Immature natural killer cell (primary cell): ENCODE measurements around the gene COL23A1. TPM values are rescaled to one million over a fixed set of nuclear protein-coding genes. Genes with fewer than 3 reads are reported as not detected.

Experiments
- DNase-seq, 3 donors: peaks; one replicate each; pipeline ENCODE4 v3.0.0; 2022; ENCODE audit warnings: mixed read lengths in 1 of 3
- H3K27ac Mint-ChIP-seq, 6 donors: one replicate each; pipeline ENCODE4 v1.8.0; 2020; ENCODE audit warnings: mixed read lengths in 6 of 6, mild to moderate bottlenecking in 5 of 6, inconsistent platforms in 4 of 6, moderate library complexity in 3 of 6
- H3K27me3 Mint-ChIP-seq, 3 donors: one replicate each; pipeline ENCODE4 v1.8.0; 2020 to 2021; ENCODE audit warnings: low read depth in 3 of 3, mild to moderate bottlenecking in 3 of 3, mixed read lengths in 3 of 3, moderate library complexity in 3 of 3, inconsistent platforms in 1 of 3
- H3K36me3 Mint-ChIP-seq, 3 donors: one replicate each; pipeline ENCODE4 v1.8.0; 2020; ENCODE audit warnings: mixed read lengths in 3 of 3, inconsistent platforms in 2 of 3, mild to moderate bottlenecking in 2 of 3
- H3K4me1 Mint-ChIP-seq, 2 donors: one replicate each; pipeline ENCODE4 v1.8.0; 2020; ENCODE audit warnings: inconsistent platforms in 2 of 2, mild to moderate bottlenecking in 2 of 2, mixed read lengths in 2 of 2, moderate library complexity in 1 of 2
- H3K4me3 Mint-ChIP-seq, 5 donors: one replicate each; pipeline ENCODE4 v1.8.0; 2020; ENCODE audit warnings: mild to moderate bottlenecking in 5 of 5, mixed read lengths in 5 of 5, inconsistent platforms in 3 of 5, moderate library complexity in 3 of 5
- H3K9me3 Mint-ChIP-seq, 6 donors: one replicate each; pipeline ENCODE4 v1.8.0; 2020; ENCODE audit warnings: mild to moderate bottlenecking in 6 of 6, mixed read lengths in 6 of 6, inconsistent platforms in 4 of 6, moderate library complexity in 3 of 6
- polyA plus RNA-seq, 3 donors: library from polyadenylated mRNA; unstranded; fragments of 300-500 nt; fragmentation: Illumina TruSeq; gene quantifications; one replicate each; pipeline ENCODE4 v1.2.3, GENCODE V29; 2021

Gene COL23A1
- polyA plus RNA-seq, 3 donors from 2014 or later, result 0.40 to 0.78 TPM; not detected in 1

- Mint-ChIP-seq H3K4me1 (no peaks in the 10 kb centered on the region), H3K27ac (no peak overlapping the region), H3K36me3 (no peaks in the 10 kb centered on the region), H3K4me3 (no peak overlapping the region), H3K9me3 (no peaks in the 10 kb centered on the region), H3K27me3 (peaks cover 2 to 9% (median 2%) of the 10 kb centered on the region in 3 donors)
- no peak for DNase-seq
These were observed 79.0 kb downstream of the COL23A1 start for GRCh38 chr5:178511172-178511571.

GRCh38 chr5:178509491-178510057 is 80.6 kb downstream of the COL23A1 start:
- DNase-seq, result no peak
- Mint-ChIP-seq H3K36me3 (no peaks in the 10 kb centered on the region), H3K9me3 (no peaks in the 10 kb centered on the region)

GRCh38 chr5:178507151-178507932 is 82.9 kb downstream of the COL23A1 start:
- H3K9me3 Mint-ChIP-seq, result no peaks in the 10 kb centered on the region
- no peaks in the 10 kb centered on the region for H3K36me3 Mint-ChIP-seq
- no peak overlapping the region for H3K27ac Mint-ChIP-seq
- no peak overlapping the region for H3K4me3 Mint-ChIP-seq
- DNase-seq, result no peak
- H3K4me1 Mint-ChIP-seq, result no peaks in the 10 kb centered on the region
- H3K27me3 Mint-ChIP-seq, result peaks cover 0 to 3% (median 0%) of the 10 kb centered on the region in 3 donors

More at GRCh38 chr5:178509491-178510057, 80.6 kb downstream of the COL23A1 start:
- Mint-ChIP-seq H3K27me3 (peaks cover 0 to 5% (median 2%) of the 10 kb centered on the region in 3 donors), H3K27ac (no peak overlapping the region), H3K4me1 (no peaks in the 10 kb centered on the region), H3K4me3 (no peak overlapping the region)

GRCh38 chr5:178505639-178506407 is 84.4 kb downstream of the COL23A1 start:
- Mint-ChIP-seq H3K27ac (no peak overlapping the region), H3K36me3 (no peaks in the 10 kb centered on the region), H3K4me3 (no peak overlapping the region), H3K4me1 (no peaks in the 10 kb centered on the region), H3K27me3 (no peaks in the 10 kb centered on the region), H3K9me3 (no peaks in the 10 kb centered on the region)
- no peak for DNase-seq

GRCh38 chr5:178504340-178504960 is 85.7 kb downstream of the COL23A1 start:
- no peak overlapping the region for H3K27ac Mint-ChIP-seq
- H3K27me3 Mint-ChIP-seq, result no peaks in the 10 kb centered on the region
- H3K4me3 Mint-ChIP-seq, result no peak overlapping the region
- no peaks in the 10 kb centered on the region for H3K36me3 Mint-ChIP-seq
- H3K4me1 Mint-ChIP-seq, result no peaks in the 10 kb centered on the region
- H3K9me3 Mint-ChIP-seq, result no peaks in the 10 kb centered on the region
- DNase-seq, result no peak

GRCh38 chr5:178502401-178503100 is 87.6 kb downstream of the COL23A1 start:
- Mint-ChIP-seq H3K4me3 (no peak overlapping the region), H3K27ac (no peak overlapping the region), H3K9me3 (no peaks in the 10 kb centered on the region), H3K27me3 (no peaks in the 10 kb centered on the region), H3K36me3 (no peaks in the 10 kb centered on the region), H3K4me1 (no peaks in the 10 kb centered on the region)
- no peak for DNase-seq

GRCh38 chr5:178499352-178499751 is 90.8 kb downstream of the COL23A1 start:
- Mint-ChIP-seq H3K4me3 (no peak overlapping the region), H3K36me3 (no peaks in the 10 kb centered on the region), H3K27ac (no peak overlapping the region), H3K4me1 (no peaks in the 10 kb centered on the region), H3K27me3 (peaks cover 0 to under 1% (median 0%) of the 10 kb centered on the region in 3 donors), H3K9me3 (no peaks in the 10 kb centered on the region)
- no peak for DNase-seq

GRCh38 chr5:178496642-178497041 is 93.6 kb downstream of the COL23A1 start:
- Mint-ChIP-seq H3K9me3 (no peaks in the 10 kb centered on the region), H3K4me3 (no peak overlapping the region), H3K27ac (no peak overlapping the region), H3K27me3 (peaks cover 0 to 6% (median 2%) of the 10 kb centered on the region in 3 donors), H3K4me1 (no peaks in the 10 kb centered on the region), H3K36me3 (no peaks in the 10 kb centered on the region)
- DNase-seq, result no peak

- H3K9me3 Mint-ChIP-seq, result no peaks in the 10 kb centered on the region
- DNase-seq, result no peak
- no peak overlapping the region for H3K27ac Mint-ChIP-seq
- H3K4me1 Mint-ChIP-seq, result no peaks in the 10 kb centered on the region
- no peak overlapping the region for H3K4me3 Mint-ChIP-seq
- H3K36me3 Mint-ChIP-seq, result no peaks in the 10 kb centered on the region
- H3K27me3 Mint-ChIP-seq, result peaks cover 0 to 6% (median 2%) of the 10 kb centered on the region in 3 donors
These were observed 94.0 kb downstream of the COL23A1 start for GRCh38 chr5:178496214-178496613.

- Mint-ChIP-seq H3K9me3 (no peaks in the 10 kb centered on the region), H3K27ac (no peak overlapping the region), H3K4me1 (no peaks in the 10 kb centered on the region), H3K36me3 (no peaks in the 10 kb centered on the region), H3K4me3 (no peak overlapping the region), H3K27me3 (peaks cover 0 to 6% (median 2%) of the 10 kb centered on the region in 3 donors)
- no peak for DNase-seq
These were observed 94.5 kb downstream of the COL23A1 start for GRCh38 chr5:178495706-178496105.

- Mint-ChIP-seq H3K4me3 (no peak overlapping the region), H3K4me1 (no peaks in the 10 kb centered on the region), H3K9me3 (no peaks in the 10 kb centered on the region), H3K27ac (no peak overlapping the region), H3K36me3 (no peaks in the 10 kb centered on the region), H3K27me3 (peaks cover 0 to 6% (median 5%) of the 10 kb centered on the region in 3 donors)
- DNase-seq, result no peak
These were observed 97.9 kb downstream of the COL23A1 start for GRCh38 chr5:178492278-178492677.

GRCh38 chr5:178490935-178491652 is 99.1 kb downstream of the COL23A1 start:
- Mint-ChIP-seq H3K4me1 (no peaks in the 10 kb centered on the region), H3K27me3 (peaks cover 0 to 8% (median 5%) of the 10 kb centered on the region in 3 donors), H3K27ac (no peak overlapping the region), H3K9me3 (no peaks in the 10 kb centered on the region), H3K36me3 (no peaks in the 10 kb centered on the region), H3K4me3 (no peak overlapping the region)
- DNase-seq, result no peak
